GM18907 (cell line): ENCODE results near the gene CELF4.
"Not testable (repeated sequence)": the region's sequence is repeated elsewhere in the genome, so short reads cannot be mapped to it uniquely, and the experiment has no call there.

Experiments
- ATAC-seq: cut with Tn5 transposase; IDR thresholded peaks from one replicate; pipeline ENCODE4 v1.9.1; 2021; ENCODE audit warnings: mild to moderate bottlenecking, moderate library complexity; ENCODE audit not compliant: unreplicated experiment

CELF4 gene

GRCh38 chr18:37375181-37375580 is 190.4 kb downstream of the CELF4 start:
- no peak for ATAC-seq

- no peak for ATAC-seq
Observed at GRCh38 chr18:37368110-37368954, 197.3 kb downstream of the CELF4 start.

GRCh38 chr18:37364237-37364636 is 201.4 kb downstream of the CELF4 start:
- ATAC-seq = no peak

- no peak for ATAC-seq
Observed at GRCh38 chr18:37362158-37362890, 203.3 kb downstream of the CELF4 start.

- no peak for ATAC-seq
Observed at GRCh38 chr18:37361335-37362157, 204.1 kb downstream of the CELF4 start.

GRCh38 chr18:37358061-37358460 is 207.5 kb downstream of the CELF4 start:
- not testable (repeated sequence) for ATAC-seq

GRCh38 chr18:37355772-37356171 is 209.8 kb downstream of the CELF4 start:
- ATAC-seq = no peak

GRCh38 chr18:37351110-37351509 is 214.5 kb downstream of the CELF4 start:
- ATAC-seq = no peak

GRCh38 chr18:37348729-37349128 is 216.9 kb downstream of the CELF4 start:
- no peak for ATAC-seq

- no peak for ATAC-seq
Observed at GRCh38 chr18:37346048-37346447, 219.6 kb downstream of the CELF4 start.

- ATAC-seq = no peak
Observed at GRCh38 chr18:37343542-37343851, 222.1 kb downstream of the CELF4 start.

- no peak for ATAC-seq
Observed at GRCh38 chr18:37341473-37342086, 224.0 kb downstream of the CELF4 start.

- no peak for ATAC-seq
Observed at GRCh38 chr18:37341016-37341415, 224.6 kb downstream of the CELF4 start.

GRCh38 chr18:37339701-37340215 is 225.8 kb downstream of the CELF4 start:
- ATAC-seq = no peak

- ATAC-seq = no peak
Observed at GRCh38 chr18:37336568-37337285, 228.9 kb downstream of the CELF4 start.

GRCh38 chr18:37335409-37335736 is 230.2 kb downstream of the CELF4 start:
- no peak for ATAC-seq

- ATAC-seq = no peak
Observed at GRCh38 chr18:37334631-37335408, 230.8 kb downstream of the CELF4 start.

GRCh38 chr18:37332628-37333420 is 232.8 kb downstream of the CELF4 start:
- no peak for ATAC-seq

- ATAC-seq = no peak
Observed at GRCh38 chr18:37332219-37332618, 233.4 kb downstream of the CELF4 start.
